Measurements from ENCODE around the gene AGBL2.

- TF ChIP-seq CTCF (IDR thresholded peaks at IDR 0.05; ENCODE audit: low read depth, low read length, missing input control) (peak; percentile 32), GABPA (IDR thresholded peaks at IDR 0.05 in 1 of 2, conservative IDR thresholded peaks at IDR 0.05 in 1 of 2) (no peak), RAD21 (IDR thresholded peaks at IDR 0.05) (peak; percentile 61 to 73), REST (IDR thresholded peaks at IDR 0.05) (no peak), MAX (IDR thresholded peaks at IDR 0.05) (no peak), SP1 (IDR thresholded peaks at IDR 0.05) (no peak), HNF4G (IDR thresholded peaks at IDR 0.05) (no peak), EGR1 (IDR thresholded peaks at IDR 0.05; ENCODE audit: low read depth in 2 of 2) (no peak), ATF3 (IDR thresholded peaks at IDR 0.05) (no peak), RXRA (IDR thresholded peaks at IDR 0.05) (no peak), TAF1 (conservative IDR thresholded peaks at IDR 0.05) (no peak), YY1 (IDR thresholded peaks at IDR 0.05) (no peak)
Measured at GRCh38 chr11:47616726-47617416, 98.3 kb downstream of the AGBL2 start.

Measured in liver (tissue), 3 donors.